ENCODE results near the gene P2RY8.
"Not testable (repeated sequence)": the region's sequence is repeated elsewhere in the genome, so short reads cannot be mapped to it uniquely, and the experiment has no call there.

The P2RY8 gene

GRCh38 chrX:1555370-1555769 is 18.4 kb upstream of the P2RY8 start:
- TF ChIP-seq, protein P1, sequence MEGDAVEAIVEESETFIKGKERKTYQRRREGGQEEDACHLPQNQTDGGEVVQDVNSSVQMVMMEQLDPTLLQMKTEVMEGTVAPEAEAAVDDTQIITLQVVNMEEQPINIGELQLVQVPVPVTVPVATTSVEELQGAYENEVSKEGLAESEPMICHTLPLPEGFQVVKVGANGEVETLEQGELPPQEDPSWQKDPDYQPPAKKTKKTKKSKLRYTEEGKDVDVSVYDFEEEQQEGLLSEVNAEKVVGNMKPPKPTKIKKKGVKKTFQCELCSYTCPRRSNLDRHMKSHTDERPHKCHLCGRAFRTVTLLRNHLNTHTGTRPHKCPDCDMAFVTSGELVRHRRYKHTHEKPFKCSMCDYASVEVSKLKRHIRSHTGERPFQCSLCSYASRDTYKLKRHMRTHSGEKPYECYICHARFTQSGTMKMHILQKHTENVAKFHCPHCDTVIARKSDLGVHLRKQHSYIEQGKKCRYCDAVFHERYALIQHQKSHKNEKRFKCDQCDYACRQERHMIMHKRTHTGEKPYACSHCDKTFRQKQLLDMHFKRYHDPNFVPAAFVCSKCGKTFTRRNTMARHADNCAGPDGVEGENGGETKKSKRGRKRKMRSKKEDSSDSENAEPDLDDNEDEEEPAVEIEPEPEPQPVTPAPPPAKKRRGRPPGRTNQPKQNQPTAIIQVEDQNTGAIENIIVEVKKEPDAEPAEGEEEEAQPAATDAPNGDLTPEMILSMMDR (IDR thresholded peaks at IDR 0.05; ENCODE audit: borderline replicate concordance, control extremely low read depth, extremely low read depth, insufficient read depth, missing control alignments), result no peak
- in situ Hi-C loops (cut with MboI; ENCODE audit: low sequenced_read_pairs, unreplicated experiment), result no loop called here
- DNase-seq (ENCODE audit: low spot score), result no peak

GRCh38 chrX:1554469-1555210 is 17.7 kb upstream of the P2RY8 start:
- TF ChIP-seq, protein P1 (IDR thresholded peaks at IDR 0.05; ENCODE audit: borderline replicate concordance, control extremely low read depth, extremely low read depth, insufficient read depth, missing control alignments), result no peak
- peak; percentile 27 for DNase-seq (ENCODE audit: low spot score)
- in situ Hi-C loops (cut with MboI; ENCODE audit: low sequenced_read_pairs, unreplicated experiment), result no loop called here

GRCh38 chrX:1551959-1552546 is 15.1 kb upstream of the P2RY8 start:
- no peak for DNase-seq (ENCODE audit: low spot score)
- TF ChIP-seq, protein P1 (IDR thresholded peaks at IDR 0.05; ENCODE audit: borderline replicate concordance, control extremely low read depth, extremely low read depth, insufficient read depth, missing control alignments), result no peak
- in situ Hi-C loops (cut with MboI; ENCODE audit: low sequenced_read_pairs, unreplicated experiment), result no loop called here

DNA sequence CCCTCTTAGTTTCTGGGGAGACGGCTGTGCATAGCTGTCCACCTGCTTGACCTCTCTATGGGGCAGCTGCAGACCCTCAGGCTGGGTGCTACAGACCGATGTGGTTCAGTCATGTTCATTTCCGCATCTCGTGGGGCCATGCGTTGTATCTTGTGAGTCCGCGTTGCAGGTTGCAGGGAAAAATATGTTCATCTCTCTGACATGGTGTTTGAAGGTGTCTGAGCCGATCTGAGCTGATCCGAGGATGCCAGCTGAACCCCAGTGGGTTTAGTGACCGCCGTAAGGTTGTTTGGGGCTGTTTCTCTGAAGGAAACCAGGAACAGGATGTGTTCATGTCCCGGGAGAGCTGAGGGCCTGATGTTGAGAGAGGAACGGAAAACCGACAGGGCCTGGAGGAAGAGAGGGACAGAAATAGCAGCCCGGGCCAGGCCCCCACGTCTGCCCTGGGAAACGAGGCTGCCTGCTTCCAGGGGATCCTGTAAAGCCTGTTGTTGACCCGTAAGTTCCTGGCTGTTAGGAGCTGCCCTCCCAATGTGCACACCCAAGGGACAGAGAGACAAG is 9.8 kb upstream of the P2RY8 start:
- in situ Hi-C loops (cut with MboI; ENCODE audit: low sequenced_read_pairs, unreplicated experiment), result no loop called here
- TF ChIP-seq, protein P1 (IDR thresholded peaks at IDR 0.05; ENCODE audit: borderline replicate concordance, control extremely low read depth, extremely low read depth, insufficient read depth, missing control alignments), result no peak
- no peak for DNase-seq (ENCODE audit: low spot score)

DNA sequence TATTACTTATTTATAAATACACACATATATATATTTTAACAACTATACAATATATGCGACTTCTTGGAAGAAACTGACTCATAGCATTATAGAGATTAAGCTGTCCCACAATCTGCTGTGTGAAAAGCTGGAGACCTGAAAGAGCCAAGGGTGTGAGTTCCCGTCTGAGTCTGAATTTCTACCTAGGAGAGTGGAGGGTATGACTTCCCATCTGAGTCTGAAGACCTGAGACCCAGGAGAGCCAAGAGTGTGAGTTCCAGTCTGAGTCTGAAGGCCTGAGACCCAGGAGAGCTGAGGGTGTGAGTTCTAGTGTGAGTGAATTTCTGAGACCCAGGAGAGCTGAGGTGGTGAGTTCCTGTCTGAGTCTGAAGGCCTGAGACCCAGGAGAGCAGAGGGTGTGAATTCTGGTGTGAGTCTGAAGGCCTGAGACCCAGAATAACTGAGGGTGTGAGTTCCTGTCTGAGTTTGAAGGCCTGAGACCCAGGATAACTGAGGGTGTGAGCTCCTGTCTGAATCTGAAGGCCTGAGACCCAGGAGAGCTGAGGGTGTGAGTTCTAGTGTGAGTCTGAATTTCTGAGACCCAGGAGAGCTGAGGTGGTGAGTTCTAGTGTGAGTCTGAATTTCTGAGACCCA is 8.9 kb upstream of the P2RY8 start:
- TF ChIP-seq, protein P1 (IDR thresholded peaks at IDR 0.05; ENCODE audit: borderline replicate concordance, control extremely low read depth, extremely low read depth, insufficient read depth, missing control alignments), result no peak
- DNase-seq (ENCODE audit: low spot score), result no peak
- in situ Hi-C loops (cut with MboI; ENCODE audit: low sequenced_read_pairs, unreplicated experiment), result no loop called here

- no peak for DNase-seq (ENCODE audit: low spot score)
- in situ Hi-C loops (cut with MboI; ENCODE audit: low sequenced_read_pairs, unreplicated experiment), result no loop called here
- TF ChIP-seq, protein P1 (IDR thresholded peaks at IDR 0.05; ENCODE audit: borderline replicate concordance, control extremely low read depth, extremely low read depth, insufficient read depth, missing control alignments), result no peak
Measured at GRCh38 chrX:1542994-1543725, 6.2 kb upstream of the P2RY8 start.

GRCh38 chrX:1539146-1539545 is 2.2 kb upstream of the P2RY8 start:
- in situ Hi-C loops (cut with MboI; ENCODE audit: low sequenced_read_pairs, unreplicated experiment); DNase-seq (ENCODE audit: low spot score): not testable (repeated sequence)

- in situ Hi-C loops (cut with MboI; ENCODE audit: low sequenced_read_pairs, unreplicated experiment); DNase-seq (ENCODE audit: low spot score): not testable (repeated sequence)
Measured at GRCh38 chrX:1537716-1538090, 718 bp upstream of the P2RY8 start.
